Keratinocyte (primary cell): ENCODE measurements around the gene PHLDB3. TPM values are rescaled to one million over a fixed set of nuclear protein-coding genes. Genes with fewer than 3 reads are reported as not detected.
A peak's percentile ranks its signal among the peaks of the same experiment; 100 is the strongest.

ENCODE experiments used
- DNase-seq: peaks from one replicate; pipeline ENCODE4 v3.0.0-alpha.2; 2011; ENCODE audit warnings: low read depth, missing footprints, low spot score
- FAIRE-seq: peaks from 2 replicates; lab custom pipeline; 2011; peaks lifted over from hg19 to GRCh38; lab: Jason Lieb, UNC
- H2AFZ ChIP-seq: 2 replicates; pipeline ENCODE4 v1.6.0; 2012; ENCODE audit warnings: low read length, control low read depth, inconsistent platforms; ENCODE audit not compliant: control insufficient read depth
- H3K27ac ChIP-seq: 2 replicates; pipeline ENCODE4 v1.5.1; 2011; ENCODE audit warnings: low read length; ENCODE audit not compliant: control insufficient read depth, insufficient read depth
- H3K27me3 ChIP-seq: 3 replicates; pipeline ENCODE4 v1.6.0; 2011; ENCODE audit warnings: low read length; ENCODE audit not compliant: control insufficient read depth, insufficient read depth; ENCODE audit errors: extremely low read depth
- H3K36me3 ChIP-seq, 2 experiments: 2 replicates in 1 of 2; 3 replicates in 1 of 2; pipeline ENCODE4 v1.5.1; 2011; ENCODE audit warnings: low read length in 2 of 2, mild to moderate bottlenecking in 1 of 2; ENCODE audit not compliant: control insufficient read depth in 2 of 2, insufficient read depth in 2 of 2; ENCODE audit errors: extremely low read depth in 1 of 2
- H3K4me1 ChIP-seq: 3 replicates; pipeline ENCODE4 v1.5.1; 2011; ENCODE audit warnings: low read length; ENCODE audit not compliant: control insufficient read depth, insufficient read depth; ENCODE audit errors: extremely low read depth
- H3K4me2 ChIP-seq: 3 replicates; pipeline ENCODE4 v1.6.0; 2011; ENCODE audit warnings: low read depth, low read length; ENCODE audit not compliant: control insufficient read depth, insufficient read depth; ENCODE audit errors: extremely low read depth
- H3K4me3 ChIP-seq, 3 experiments: fragments of 200-600 bp in 1 of 3; sonication (generic) in 1 of 3; 2 replicates in 2 of 3; 3 replicates in 1 of 3; pipeline ENCODE4 v1.5.1; 2011 to 2016; ENCODE audit warnings: low read length in 3 of 3, mild to moderate bottlenecking in 3 of 3, control low read depth in 2 of 3, inconsistent platforms in 1 of 3, low read depth in 1 of 3, mixed read lengths in 1 of 3, mixed run types in 1 of 3, moderate library complexity in 1 of 3; ENCODE audit not compliant: control insufficient read depth in 2 of 3, insufficient read depth in 2 of 3; ENCODE audit errors: extremely low read depth in 1 of 3
- H3K79me2 ChIP-seq: 2 replicates; pipeline ENCODE4 v1.6.0; 2012; ENCODE audit warnings: low read length; ENCODE audit not compliant: control insufficient read depth, insufficient read depth
- H3K9ac ChIP-seq: 3 replicates; pipeline ENCODE4 v1.6.0; 2011; ENCODE audit warnings: low read length; ENCODE audit not compliant: control insufficient read depth, insufficient read depth; ENCODE audit errors: extremely low read depth
- H3K9me1 ChIP-seq: 3 replicates; pipeline ENCODE4 v1.6.0; 2011; ENCODE audit warnings: low read length; ENCODE audit not compliant: control insufficient read depth, insufficient read depth; ENCODE audit errors: extremely low read depth
- H3K9me3 ChIP-seq: 2 replicates; pipeline ENCODE4 v1.5.1; 2012; ENCODE audit warnings: low read depth, low read length; ENCODE audit not compliant: control insufficient read depth
- H4K20me1 ChIP-seq: 3 replicates; pipeline ENCODE4 v1.6.0; 2011; ENCODE audit warnings: low read length; ENCODE audit not compliant: control insufficient read depth, insufficient read depth; ENCODE audit errors: extremely low read depth
- EZH2 ChIP-seq: IDR thresholded peaks from one replicate; pipeline ENCODE4 v1.6.1; 2012; ENCODE audit warnings: inconsistent platforms, mild to moderate bottlenecking, low read length, moderate library complexity
- dilution Hi-C: fragments of 300-500 bp; cut with MboI; formaldehyde crosslinking; loops from one replicate; pipeline ENCODE4 v1.7.0; 2020; ENCODE audit warnings: low sequenced_read_pairs; ENCODE audit not compliant: extremely low pct_ligation_motif_present
- polyA plus RNA-seq, 5 experiments: library from polyadenylated mRNA; depleted of rRNA in 3 of 5; stranded (reverse) in 3 of 5; stranded (forward) in 1 of 5; unstranded in 1 of 5; fragments of >200 nt; gene quantifications; 1 replicate in 1 of 5; 2 replicates in 3 of 5; 3 replicates in 1 of 5; pipeline versions ENCODE4 v1.2.1 to v1.2.3, GENCODE V29; 2011 to 2012; ENCODE audit warnings: missing spikeins in 2 of 5, low read depth in 1 of 5, low replicate concordance in 1 of 5
- TF ChIP-seq, protein P1 (sequence below), 3 experiments: IDR thresholded peaks in 1 of 3; conservative IDR thresholded peaks in 1 of 3; optimal IDR thresholded peaks in 1 of 3; 2 replicates in 2 of 3; 3 replicates in 1 of 3; pipeline versions ENCODE3 to v1.5.1; 2011; ENCODE audit warnings: low read length in 3 of 3, mild to moderate bottlenecking in 3 of 3, moderate library complexity in 2 of 3, control low read depth in 1 of 3, inconsistent platforms in 1 of 3; ENCODE audit not compliant: insufficient read depth in 2 of 3; ENCODE audit errors: extremely low read depth in 1 of 3

The PHLDB3 gene
- polyA plus RNA-seq, 1 donor (not counting 4 experiments of a cell fraction or from before 2014, with no cell fraction given) = 6.7 TPM

DNA sequence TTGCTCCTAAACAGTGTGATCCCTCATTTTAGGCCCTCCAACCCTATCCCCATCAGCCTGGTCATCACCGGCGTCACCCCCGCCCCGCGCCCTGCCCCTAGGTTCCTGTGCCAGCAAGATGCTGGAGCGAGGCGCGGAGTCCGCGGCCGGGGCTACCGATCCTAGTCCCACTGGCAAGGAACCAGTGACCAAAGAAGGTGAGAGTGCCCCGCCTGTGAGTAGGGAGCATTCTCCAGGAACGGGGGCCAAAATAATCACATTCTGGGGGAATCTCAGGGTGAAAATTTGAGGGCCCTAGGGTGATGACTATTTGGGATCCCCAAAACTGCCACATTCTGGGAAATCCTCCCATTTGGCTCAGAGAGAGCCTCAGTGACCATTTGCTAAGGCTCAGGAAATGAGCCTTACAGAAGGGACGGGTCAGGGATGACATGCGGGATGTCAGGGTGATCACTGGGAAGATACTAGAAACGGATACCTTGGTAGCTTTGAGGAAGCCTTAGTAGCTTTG, 29.8 kb upstream of the PHLDB3 start:
- Histone ChIP-seq H3K4me1 (peaks cover 21% of the 10 kb centered on the region), H3K9me1 (no peaks in the 10 kb centered on the region), H3K9me3 (no peaks in the 10 kb centered on the region), H3K9ac (no peak overlapping the region), H3K27ac (no peak overlapping the region), H2AFZ (peak overlapping the region; percentile 33), H3K36me3 (peaks cover 0 to 2% of the 10 kb centered on the region in 2 experiments), H4K20me1 (no peaks in the 10 kb centered on the region), H3K27me3 (no peaks in the 10 kb centered on the region), H3K4me2 (peak overlapping the region; percentile 96), H3K79me2 (no peaks in the 10 kb centered on the region), H3K4me3 (peak overlapping the region in 1 of 3 experiments; percentile 82)
- no peak for TF ChIP-seq EZH2
- TF ChIP-seq, protein P1, sequence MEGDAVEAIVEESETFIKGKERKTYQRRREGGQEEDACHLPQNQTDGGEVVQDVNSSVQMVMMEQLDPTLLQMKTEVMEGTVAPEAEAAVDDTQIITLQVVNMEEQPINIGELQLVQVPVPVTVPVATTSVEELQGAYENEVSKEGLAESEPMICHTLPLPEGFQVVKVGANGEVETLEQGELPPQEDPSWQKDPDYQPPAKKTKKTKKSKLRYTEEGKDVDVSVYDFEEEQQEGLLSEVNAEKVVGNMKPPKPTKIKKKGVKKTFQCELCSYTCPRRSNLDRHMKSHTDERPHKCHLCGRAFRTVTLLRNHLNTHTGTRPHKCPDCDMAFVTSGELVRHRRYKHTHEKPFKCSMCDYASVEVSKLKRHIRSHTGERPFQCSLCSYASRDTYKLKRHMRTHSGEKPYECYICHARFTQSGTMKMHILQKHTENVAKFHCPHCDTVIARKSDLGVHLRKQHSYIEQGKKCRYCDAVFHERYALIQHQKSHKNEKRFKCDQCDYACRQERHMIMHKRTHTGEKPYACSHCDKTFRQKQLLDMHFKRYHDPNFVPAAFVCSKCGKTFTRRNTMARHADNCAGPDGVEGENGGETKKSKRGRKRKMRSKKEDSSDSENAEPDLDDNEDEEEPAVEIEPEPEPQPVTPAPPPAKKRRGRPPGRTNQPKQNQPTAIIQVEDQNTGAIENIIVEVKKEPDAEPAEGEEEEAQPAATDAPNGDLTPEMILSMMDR (optimal IDR thresholded peaks at IDR 0.05 in 1 of 3, IDR thresholded peaks at IDR 0.05 in 1 of 3, conservative IDR thresholded peaks at IDR 0.05 in 1 of 3; ENCODE audit: extremely low read depth in 1 of 3, insufficient read depth in 2 of 3, low read length in 3 of 3) = no peak
- dilution Hi-C loops = no loop called here
- no peak for DNase-seq
- FAIRE-seq = no peak

DNA sequence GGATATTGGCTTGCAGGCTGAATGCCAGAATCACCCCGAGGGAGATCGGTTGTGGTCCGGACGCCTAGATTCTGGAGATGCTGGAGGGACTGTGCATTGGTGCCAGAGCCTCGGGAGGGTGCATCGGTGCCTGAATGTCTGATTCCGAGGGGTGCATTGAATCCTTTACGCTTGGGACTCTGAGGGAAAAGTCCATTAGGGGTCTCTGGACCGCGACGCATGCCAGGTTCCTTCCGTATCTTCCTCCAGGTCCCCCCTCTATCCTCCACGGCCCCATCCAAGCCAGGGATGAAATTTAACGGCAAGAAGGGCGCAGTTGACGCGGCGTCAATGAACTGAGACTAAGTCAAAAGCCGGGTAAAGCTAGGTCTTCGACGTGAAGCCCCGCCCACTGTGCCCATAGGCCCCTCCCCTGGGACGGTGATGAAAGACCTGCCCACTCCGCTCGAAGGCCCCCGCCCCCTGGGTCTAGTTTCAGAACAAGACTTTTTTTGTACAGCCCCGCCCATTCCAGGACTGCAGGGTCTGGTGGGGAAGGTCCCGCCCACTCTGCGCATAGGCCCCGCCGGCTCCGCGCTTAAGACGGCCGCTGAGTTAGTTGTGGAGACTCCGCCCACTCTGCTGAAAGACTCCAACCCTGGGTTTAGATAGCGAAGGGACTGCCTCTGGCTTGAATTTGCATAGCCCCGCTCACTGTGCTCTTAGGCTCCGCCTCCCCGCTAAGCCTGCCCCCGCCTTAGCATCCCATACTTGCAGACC, 29.2 kb upstream of the PHLDB3 start:
- DNase-seq = peak; percentile 97
- Histone ChIP-seq H3K4me2 (peak overlapping the region; percentile 96), H3K9me1 (no peaks in the 10 kb centered on the region), H3K27me3 (no peaks in the 10 kb centered on the region), H3K27ac (peak overlapping the region; percentile 75), H4K20me1 (no peaks in the 10 kb centered on the region), H3K4me3 (peak overlapping the region; percentile 40 to 82 (median 78)), H3K79me2 (no peaks in the 10 kb centered on the region), H3K4me1 (peaks cover 21% of the 10 kb centered on the region), H3K9ac (peak overlapping the region; percentile 70), H3K9me3 (no peaks in the 10 kb centered on the region), H3K36me3 (peaks cover 0 to under 1% of the 10 kb centered on the region in 2 experiments), H2AFZ (peak overlapping the region; percentile 82)
- dilution Hi-C loops = no loop called here
- TF ChIP-seq EZH2 = no peak
- TF ChIP-seq, protein P1 (optimal IDR thresholded peaks at IDR 0.05 in 1 of 3, IDR thresholded peaks at IDR 0.05 in 1 of 3, conservative IDR thresholded peaks at IDR 0.05 in 1 of 3; ENCODE audit: extremely low read depth in 1 of 3, insufficient read depth in 2 of 3, low read length in 3 of 3) = no peak
- peak; percentile 91 for FAIRE-seq
